ENCODE measurements around the gene LIN28A.

Gene LIN28A

GRCh38 chr1:26438041-26438440 is 27.4 kb downstream of the LIN28A start:
- DNase-seq: no peak

GRCh38 chr1:26440259-26440658 is 29.6 kb downstream of the LIN28A start:
- no peak for DNase-seq

- no peak for DNase-seq
Observed at GRCh38 chr1:26449868-26450267, 39.3 kb downstream of the LIN28A start.

DNA sequence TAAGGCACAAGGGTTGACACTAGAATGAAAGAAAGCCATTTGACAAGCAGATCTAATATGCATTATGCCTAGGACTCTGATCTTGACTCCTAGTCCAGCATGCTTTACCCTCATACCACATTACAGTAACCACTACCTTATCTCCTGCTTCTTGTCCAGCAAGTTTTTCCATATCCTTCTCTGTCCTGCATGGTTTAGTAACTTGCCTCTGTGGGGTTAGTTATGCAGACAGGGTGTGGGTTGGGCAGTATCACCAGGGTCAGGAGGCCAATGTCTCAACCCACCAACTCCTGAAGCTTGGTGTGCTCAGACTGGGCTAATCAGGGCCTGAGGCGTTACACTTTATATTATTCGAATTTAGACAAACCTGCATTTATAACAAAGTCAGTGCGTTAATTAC is 40.3 kb downstream of the LIN28A start:
- DNase-seq: no peak

GRCh38 chr1:26452459-26453183 is 42.0 kb downstream of the LIN28A start:
- DNase-seq: no peak

GRCh38 chr1:26459148-26459547 is 48.5 kb downstream of the LIN28A start:
- DNase-seq: no peak

DNA sequence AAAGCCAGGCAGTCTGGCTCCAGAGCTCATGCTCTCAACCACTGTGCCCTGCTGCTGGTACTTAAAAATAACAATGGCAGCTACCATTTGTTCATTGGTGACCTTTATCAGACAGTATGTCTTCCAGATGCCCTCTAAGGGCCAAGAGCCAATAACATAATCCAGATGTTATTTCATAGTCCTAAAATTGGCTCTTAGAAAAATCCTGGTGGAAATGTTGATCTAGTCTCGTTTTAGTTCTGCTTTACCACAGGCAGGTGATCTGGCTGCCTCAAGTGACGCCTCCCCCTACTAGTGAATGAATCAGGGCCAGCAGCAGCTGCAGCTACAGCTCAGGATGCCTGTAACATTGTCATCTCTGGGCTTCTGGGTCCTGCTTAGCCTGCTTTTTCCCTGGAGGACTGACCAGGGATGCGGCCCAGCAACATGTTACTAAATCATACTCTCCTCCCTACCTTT is 49.0 kb downstream of the LIN28A start:
- DNase-seq: no peak

GRCh38 chr1:26468911-26469310 is 58.3 kb downstream of the LIN28A start:
- no peak for DNase-seq

DNA sequence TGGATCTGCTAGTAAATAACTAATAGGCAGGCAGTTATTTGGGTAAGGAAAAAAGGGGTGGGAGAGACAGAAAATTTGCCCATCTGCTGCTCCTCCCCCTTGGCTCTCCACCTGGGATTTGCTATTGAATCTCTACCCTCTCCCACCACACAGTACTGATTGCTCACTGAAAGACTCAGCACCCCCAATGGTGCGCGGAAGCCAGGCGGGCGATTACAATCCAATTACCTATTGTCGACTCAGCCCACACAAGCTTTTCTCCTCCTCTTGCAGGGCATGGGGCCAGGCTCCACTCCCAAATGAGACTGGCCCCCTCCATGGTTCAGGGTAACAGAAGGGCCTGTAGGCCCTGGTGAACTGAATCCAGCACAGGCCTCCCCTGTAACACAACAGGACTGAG is 58.9 kb downstream of the LIN28A start:
- DNase-seq: no peak

DNA sequence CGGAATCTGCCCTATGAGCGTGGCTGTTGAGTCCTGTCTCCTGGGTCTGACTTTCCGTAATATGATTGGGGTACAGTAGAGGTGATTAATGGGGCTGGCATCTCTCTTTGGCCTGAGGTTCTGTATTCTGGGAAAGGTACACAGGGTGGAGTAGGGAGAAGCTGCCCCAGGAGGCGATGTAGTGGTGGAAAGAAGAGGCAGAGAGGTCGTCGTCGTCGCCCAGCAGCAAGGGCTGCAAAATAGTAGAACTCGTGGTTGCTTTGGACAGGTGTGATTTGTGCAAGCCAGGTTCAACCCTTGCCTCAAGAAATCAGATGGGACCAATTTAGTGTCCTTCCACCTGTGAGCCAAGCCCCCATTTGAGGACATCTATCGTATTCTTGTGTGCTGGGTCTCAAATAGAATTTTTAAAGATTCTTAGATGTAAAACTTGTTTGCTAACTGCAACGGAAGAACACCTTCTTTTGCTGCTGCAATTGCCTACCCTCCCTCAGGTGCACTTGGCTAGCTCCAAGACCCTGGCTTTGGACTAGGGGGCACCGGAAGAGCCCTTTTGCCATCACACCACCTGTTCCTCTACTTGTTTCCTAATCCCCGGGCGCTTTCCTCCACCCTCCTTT is 60.4 kb downstream of the LIN28A start:
- DNase-seq: no peak

GRCh38 chr1:26471498-26472319 is 61.1 kb downstream of the LIN28A start:
- peak; percentile 89 for DNase-seq

DNA sequence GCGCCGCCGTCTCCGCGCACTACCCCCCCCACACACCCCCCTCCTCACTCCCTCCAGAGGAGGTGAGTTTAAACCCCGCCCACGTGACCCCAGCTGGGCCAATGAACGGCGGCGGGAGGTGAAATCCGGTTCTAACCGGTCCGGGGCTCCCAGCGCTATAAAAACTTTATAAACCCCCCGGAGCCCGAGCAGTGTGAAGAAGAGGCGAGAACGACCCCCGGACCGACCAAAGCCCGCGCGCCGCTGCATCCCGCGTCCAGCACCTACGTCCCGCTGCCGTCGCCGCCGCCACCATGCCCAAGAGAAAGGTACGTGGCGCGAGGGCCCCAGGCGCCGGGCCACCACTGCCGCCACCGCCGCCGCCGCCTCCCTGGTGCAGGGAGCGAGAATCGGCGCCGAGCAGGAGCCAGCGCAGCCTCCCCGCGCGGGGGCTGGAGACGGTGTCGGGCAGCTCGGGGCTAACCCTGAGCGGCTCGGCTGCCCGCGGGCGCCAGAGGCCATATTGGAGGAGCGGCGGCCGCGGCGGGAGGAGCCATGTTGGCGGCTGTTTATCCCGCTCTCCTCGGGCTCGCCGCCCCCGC is 61.8 kb downstream of the LIN28A start, which contains the start of gene HMGN2:
TSS of gene HMGN2 (plus strand) at position 121 of the 581 bp plus-strand sequence. CDS start at position 294, 173 bp downstream.
- DNase-seq: peak; percentile 90

DNA sequence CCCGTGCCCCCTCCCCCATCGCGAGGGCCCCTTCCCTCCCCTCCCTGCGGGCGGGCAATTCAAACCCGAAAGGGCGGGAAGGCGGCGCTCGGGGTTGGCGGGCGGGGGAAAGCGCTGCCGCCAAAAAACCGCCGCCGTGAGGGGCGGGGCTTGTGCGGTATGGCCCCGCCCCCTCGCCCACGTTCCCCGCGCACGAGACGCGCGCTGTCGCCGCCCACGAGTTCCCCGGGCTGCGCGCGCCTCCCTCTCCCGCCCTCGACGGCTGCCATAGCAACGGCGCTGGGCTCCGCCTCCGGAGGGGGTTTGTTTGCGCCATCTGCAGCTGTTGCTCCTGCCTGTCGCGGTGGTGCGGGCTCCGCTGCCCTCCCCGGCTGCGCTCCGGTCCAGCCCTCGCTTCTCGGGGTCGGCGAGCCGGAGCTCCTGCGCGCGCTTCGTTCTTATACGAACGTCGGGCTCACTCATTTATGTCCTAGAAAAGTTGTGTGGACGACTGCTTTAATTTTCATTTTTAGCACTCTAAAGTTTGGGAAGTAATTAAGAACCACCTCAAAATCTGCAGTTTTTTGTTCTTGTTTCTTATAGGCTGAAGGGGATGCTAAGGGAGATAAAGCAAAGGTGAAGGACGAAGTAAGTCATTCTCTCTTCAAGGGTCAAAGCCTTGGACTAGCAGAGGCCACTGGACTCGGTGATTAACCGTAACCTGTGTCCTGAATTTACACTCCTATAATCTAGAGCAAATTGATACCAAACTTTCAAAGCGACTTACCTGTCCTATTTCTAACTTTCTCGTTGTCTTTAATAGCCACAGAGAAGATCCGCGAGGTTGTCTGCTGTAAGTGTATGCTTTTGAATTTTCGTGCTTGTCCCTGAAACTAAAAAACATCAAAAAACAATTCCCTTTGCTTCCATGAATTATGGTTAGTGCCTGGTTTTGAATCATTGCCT is 62.6 kb downstream of the LIN28A start:
- peak; percentile 96 for DNase-seq

GRCh38 chr1:26474818-26475217 is 64.2 kb downstream of the LIN28A start:
- no peak for DNase-seq

GRCh38 chr1:26475989-26476388 is 65.4 kb downstream of the LIN28A start:
- no peak for DNase-seq

DNA sequence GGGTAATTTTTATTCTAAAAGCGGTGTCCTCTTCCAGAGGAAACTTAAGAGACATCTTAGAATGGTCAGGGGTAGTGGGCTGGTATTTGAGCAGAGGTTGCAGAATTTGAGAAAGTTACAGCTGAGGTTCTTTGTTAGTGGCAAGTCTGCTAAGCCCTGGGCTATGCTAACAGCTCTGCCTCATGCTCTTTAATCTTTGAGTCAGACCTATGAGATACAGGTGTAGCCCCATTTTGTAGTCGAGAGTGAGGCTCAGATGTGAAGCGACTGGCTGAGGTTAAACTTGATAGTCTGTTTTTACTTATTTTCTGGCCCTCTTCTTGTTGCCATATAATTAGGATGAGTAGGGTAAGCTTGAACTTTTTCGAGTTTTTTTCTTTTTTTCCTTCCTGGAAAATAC is 66.3 kb downstream of the LIN28A start:
- no peak for DNase-seq

GRCh38 chr1:26477446-26478152 is 67.0 kb downstream of the LIN28A start:
- peak; percentile 57 for DNase-seq

- no peak for DNase-seq
Observed at GRCh38 chr1:26478159-26478558, 67.5 kb downstream of the LIN28A start.

DNA sequence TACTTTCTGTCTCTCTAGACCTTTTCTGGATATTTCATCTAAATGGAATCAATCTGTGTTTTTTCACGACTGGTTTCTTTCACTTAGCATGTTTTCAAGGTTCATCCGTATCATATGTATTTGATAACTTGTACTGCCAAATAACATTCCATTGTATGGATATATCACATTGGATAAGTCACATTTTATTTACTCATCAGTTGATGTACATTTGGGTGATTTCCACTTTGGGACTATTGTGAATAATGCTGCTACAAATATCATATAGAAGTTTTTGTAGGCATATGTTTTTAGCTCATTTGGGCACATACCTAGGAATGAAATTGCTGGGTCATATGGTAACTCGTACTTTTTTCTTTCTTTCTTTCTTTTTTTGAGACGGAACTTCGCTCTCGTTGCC is 68.4 kb downstream of the LIN28A start:
- DNase-seq: no peak

All from islet precursor cell (in vitro differentiated cells).